Measurements from ENCODE around the gene CLDN1. TPM values are rescaled to one million over a fixed set of nuclear protein-coding genes. Genes with fewer than 3 reads are reported as not detected.

CLDN1 gene
- polyA plus RNA-seq, 1 donor, result 2.5 TPM

- no peak for DNase-seq
Observed at GRCh38 chr3:190330936-190331734, 8.9 kb upstream of the CLDN1 start.

GRCh38 chr3:190326930-190327329 lies 4.7 kb upstream of the CLDN1 start:
- DNase-seq, result peak; percentile 78

- no peak for DNase-seq
Observed at GRCh38 chr3:190326361-190326760, 4.1 kb upstream of the CLDN1 start.

DNA sequence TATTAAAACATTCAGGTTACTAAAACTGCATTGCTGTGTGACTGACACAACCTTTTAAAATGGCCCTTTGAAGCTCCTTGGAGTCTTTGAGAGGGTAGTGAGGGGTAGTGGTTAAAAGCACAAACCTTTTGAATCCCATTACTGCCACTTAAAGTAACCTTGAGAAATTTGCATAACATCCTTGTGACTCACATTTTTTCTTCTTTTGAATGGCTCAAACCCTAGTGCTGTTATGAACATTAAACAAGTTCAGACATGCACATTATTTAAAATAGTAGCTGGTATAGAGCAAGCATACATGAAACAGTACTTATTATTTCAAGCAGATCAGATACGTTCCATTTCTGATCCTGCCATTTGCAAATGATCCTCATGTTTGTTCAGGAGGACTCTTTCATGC lies 3.7 kb upstream of the CLDN1 start:
- no peak for DNase-seq

GRCh38 chr3:190323246-190323626 lies 990 bp upstream of the CLDN1 start:
- peak; percentile 18 for DNase-seq

GRCh38 chr3:190322604-190323245 lies 479 bp upstream of the CLDN1 start:
- peak; percentile 11 for DNase-seq

DNA sequence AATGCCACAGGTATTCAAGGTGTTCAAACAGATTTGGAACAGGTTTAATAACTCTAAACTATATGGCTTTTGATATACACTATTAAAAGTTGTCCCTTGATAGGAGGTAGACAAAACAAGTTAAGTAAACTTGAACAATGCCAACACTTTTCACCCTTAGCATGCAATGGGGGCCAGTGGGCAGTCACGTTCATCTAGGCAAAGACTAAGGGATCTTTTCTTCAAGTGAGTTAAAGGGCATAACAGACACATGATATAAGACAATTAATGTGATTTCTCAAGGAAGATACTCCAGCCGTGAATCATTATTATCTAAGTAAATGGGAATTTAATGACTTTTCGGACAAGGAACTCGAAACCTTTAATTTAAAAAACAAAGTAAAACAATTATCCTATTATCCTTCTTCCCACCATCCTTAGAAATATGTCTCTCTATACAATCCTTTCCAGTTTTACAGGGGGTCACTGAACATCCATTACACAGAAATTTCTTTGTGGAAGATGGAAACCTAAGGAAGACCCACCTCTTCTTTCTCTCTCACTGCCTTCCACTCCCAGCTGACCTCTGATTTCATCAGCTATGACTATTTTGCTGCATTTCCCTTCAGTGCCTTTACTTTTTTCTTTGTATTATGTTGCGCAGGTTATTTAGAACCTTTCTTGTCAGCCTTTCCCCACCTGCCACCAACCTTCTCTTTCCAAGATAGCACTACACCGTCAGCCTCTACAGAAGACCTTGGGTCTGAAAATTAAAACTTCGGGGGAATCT lies 1.5 kb downstream of the CLDN1 start:
- DNase-seq, result no peak

DNA sequence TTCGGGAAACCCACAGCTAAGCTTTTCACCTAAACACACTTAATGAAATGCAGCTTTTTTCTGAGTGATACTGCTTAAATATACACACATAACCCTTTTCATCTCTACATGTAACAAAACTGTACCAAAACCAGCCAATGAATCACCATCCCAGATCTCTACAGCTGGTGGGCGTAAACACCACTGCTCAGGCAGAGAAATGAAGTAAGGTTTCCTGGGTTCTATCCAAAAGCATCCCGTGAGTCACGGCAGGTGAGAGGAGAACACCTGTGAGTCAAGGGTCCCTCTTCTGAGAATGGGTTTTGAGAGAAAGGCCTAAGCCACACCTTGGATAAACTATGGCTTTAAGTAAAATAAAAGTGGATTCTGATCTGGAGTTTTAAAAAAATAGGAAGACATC lies 2.6 kb downstream of the CLDN1 start:
- DNase-seq, result no peak

- no peak for DNase-seq
Observed at GRCh38 chr3:190318666-190319065, 3.6 kb downstream of the CLDN1 start.

DNA sequence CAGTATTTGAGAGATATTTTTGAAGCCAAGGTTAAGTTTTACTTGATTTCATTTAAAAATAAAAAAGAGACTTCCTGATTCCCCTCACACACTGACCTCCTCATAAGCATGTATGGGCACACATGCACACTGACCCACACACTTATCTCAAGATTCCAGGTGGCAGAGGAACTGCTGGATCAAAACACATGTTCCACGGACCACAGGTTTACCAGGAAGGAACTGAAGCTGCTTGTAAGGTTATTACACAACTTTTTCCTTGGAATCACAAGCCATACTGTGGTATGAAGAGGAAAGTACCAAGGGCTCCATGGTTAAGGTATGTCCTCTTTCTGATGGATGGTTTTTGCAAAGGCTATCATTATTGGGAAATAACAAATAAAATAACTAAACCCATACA lies 7.5 kb downstream of the CLDN1 start:
- DNase-seq, result no peak

DNA sequence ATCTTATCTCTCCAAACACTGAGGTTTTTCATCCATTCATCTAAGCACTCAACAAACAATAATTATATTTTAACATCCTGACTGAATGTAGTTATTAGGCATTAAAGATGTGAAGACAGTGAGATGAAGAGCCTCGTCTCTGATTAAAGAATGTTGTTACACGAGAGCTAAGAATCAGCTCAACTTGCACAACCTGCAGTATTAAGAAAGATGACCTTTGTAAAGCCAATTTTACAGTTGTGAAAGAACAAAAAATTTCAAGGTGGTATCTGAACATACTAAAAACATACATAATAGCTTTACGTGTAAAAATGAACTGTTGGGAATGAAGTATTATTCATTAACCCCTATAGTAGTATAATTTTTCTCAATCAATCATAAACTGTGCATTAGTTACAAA lies 12.8 kb downstream of the CLDN1 start:
- no peak for DNase-seq

- DNase-seq, result no peak
Observed at GRCh38 chr3:190308154-190308553, 14.1 kb downstream of the CLDN1 start.

- no peak for DNase-seq
Observed at GRCh38 chr3:190307164-190307545, 15.1 kb downstream of the CLDN1 start.

DNA sequence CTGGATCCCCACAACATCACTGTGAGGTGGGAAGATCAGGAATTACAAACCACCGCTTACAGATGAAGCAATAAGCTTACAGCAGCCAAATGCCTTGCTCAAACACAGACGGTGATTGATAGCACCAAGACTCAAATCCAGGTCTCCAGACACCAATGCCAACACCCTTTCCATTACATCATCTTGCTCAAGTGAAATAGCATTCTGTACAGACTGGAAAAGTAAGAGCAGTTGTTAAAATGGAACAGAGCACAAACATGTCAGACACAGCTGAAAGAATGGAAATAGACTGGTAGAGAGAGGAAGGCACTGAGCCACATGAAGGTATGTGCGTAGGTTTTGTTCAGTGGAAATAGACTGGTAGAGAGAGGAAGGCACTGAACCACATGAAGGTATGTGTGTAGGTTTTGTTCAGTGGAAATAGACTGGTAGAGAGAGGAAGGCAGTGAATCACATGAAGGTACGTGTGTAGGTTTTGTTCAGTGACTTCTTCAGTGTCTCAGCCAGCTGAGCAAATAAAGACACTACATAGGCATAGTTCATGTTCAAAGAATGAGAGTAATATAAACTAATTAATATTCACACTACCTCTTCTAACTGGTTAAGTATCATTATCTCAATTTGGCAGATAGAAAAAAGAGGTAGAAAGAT lies 15.6 kb downstream of the CLDN1 start:
- no peak for DNase-seq

DNA sequence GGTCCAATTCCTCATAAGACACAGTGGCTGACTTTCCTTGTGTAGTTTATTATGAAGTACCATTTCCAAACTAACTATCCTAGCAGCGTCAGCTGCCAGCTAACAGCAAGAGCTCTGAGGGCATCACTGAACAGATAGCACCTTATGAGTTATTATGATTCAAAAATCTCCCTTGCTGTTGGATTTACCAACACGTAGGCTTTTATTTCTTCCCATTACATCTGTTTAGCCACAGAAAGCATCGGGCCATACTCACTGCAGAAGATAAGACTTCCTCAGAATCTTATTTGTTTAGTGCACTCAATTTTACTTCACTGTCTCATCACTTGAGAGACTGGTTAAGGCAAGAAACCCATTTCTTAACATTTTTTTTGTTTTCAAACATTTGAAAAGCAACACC lies 16.2 kb downstream of the CLDN1 start:
- no peak for DNase-seq

DNA sequence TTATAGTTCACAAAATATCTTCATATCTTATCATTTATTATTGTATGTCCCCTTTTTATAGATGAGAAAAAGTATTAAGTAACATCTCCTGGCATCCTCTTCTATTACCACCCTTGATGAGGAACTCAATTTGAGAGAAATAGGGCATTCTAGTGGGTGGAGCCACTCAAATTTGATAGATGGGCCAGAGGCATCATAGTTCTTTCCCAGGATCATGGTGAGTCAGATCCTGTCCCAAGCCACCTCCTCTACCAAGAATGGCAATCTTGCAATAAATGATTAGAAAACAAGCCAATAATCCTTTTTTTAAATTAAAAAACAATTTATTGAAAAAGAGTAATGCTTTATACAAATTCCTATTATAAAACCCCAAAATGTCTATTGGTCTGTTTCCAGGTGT lies 16.8 kb downstream of the CLDN1 start:
- DNase-seq, result no peak

GRCh38 chr3:190303884-190304283 lies 18.4 kb downstream of the CLDN1 start:
- no peak for DNase-seq

- no peak for DNase-seq
Observed at GRCh38 chr3:190302212-190302867, 19.9 kb downstream of the CLDN1 start.

GRCh38 chr3:190301591-190301990 lies 20.7 kb downstream of the CLDN1 start:
- DNase-seq, result no peak

GRCh38 chr3:190299969-190300368 lies 22.3 kb downstream of the CLDN1 start:
- no peak for DNase-seq

GRCh38 chr3:190294030-190294429 lies 28.2 kb downstream of the CLDN1 start:
- DNase-seq, result no peak

GRCh38 chr3:190293621-190294020 lies 28.6 kb downstream of the CLDN1 start:
- DNase-seq, result no peak

Measured in hindlimb muscle (tissue), 1 donor.